Posterior vena cava (tissue), 2 donors: ENCODE results near the gene ZG16. TPM values are rescaled to one million over a fixed set of nuclear protein-coding genes. Genes with fewer than 3 reads are reported as not detected.
A peak's percentile ranks its signal among the peaks of the same experiment; 100 is the strongest.

Experiments used
- DNase-seq: peaks from one replicate; pipeline ENCODE4 v3.0.0-alpha.2; 2020; ENCODE audit warnings: low spot score
- intact Hi-C, 2 donors: fragments of 100-400 bp; cut with DNase I; formaldehyde crosslinking; loops; one replicate each; pipeline versions ENCODE4 v1.14.1 to v1.14.2; 2022 to 2023
- total RNA-seq, 2 donors: library from RNA; stranded (reverse); fragmentation: NEBNext Ultra II Directional; extraction: Animal tissue kit (Norgen Biotek cat#: 25700); gene quantifications; one replicate each; pipeline ENCODE4 v1.2.1, GENCODE V29; 2021
- donor health status: DM: yes; HTN: yes; CAD: no.
- donor health status: DM: yes; HTN: yes; CAD: no.

The ZG16 gene
- total RNA-seq, 2 donors from 2014 or later = not detected

DNA sequence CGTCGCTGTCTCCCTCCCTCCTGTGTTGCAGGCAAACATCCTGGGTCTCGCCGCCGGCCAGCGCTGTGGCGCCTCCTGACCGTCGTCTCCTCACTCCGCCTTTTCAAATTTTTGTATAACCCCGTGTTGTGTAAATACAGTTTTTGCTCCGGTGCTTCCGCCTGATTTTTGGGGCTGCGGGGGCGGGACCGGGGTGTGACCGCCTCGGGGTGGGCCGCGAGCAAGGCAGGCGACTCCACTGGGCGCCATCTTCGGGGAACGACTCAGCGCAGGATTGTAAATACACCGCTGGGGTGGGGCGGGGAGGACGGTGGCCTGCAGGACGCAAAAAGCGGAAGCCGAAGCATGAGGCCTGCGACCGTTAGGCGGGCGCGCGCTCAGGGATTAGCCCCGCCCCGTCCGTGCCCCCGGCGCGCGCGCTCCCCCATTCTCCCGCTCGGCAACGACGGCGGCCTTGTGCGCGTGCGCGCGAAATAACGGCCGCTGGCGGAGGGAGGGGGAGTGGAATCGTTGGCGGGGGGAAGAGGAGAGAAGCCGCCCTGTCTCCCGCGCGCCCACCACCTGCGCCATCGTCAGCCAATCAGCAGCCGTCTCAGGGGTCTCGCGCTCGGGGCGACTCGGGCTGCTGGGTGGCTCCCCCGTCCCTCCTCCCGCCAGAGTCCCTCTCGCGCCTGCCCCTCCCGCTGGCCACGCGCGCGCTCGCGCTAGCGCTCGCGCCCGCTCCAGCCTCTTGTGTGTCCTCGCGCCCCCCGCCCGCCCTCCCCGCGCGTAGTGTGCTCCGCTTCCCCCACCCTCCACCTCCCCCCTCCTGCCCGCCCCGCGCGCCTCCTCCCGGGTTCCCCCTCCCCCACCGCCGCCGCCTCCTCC, 27.4 kb downstream of the ZG16 start:
- intact Hi-C loops = no loop called here
- peak; percentile 99 for DNase-seq

DNA sequence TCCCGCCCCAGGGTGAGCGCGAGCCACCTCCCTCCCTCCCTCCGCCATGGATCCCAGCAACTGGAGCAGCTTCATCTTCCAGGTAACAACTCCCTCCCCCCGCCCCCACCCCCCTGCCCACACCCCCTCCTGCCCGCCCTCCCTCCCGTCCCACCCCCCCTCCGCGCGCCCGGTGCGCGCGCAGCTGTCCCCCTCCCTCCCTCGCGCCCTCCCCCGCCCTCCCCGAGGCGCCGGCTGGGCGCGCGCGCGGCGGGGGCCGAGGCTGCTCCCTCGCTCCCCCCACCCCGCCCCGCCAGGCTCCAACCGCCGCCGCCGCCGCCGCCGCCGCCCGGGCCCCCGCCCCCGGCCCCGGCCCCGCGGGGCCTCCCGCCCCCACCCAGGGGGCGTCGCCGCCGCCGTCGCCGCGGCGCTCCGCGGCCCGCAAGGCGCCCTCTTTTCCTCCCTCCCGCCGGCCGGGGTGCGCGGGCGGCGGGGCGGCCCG, 28.1 kb downstream of the ZG16 start, which contains the start of gene MAZ:
TSS of gene MAZ (plus strand) at position 431 of the 481 bp plus-strand sequence. CDS start 173 bp downstream, outside the sequence.
- no peak for DNase-seq
- intact Hi-C loops = no loop called here

DNA sequence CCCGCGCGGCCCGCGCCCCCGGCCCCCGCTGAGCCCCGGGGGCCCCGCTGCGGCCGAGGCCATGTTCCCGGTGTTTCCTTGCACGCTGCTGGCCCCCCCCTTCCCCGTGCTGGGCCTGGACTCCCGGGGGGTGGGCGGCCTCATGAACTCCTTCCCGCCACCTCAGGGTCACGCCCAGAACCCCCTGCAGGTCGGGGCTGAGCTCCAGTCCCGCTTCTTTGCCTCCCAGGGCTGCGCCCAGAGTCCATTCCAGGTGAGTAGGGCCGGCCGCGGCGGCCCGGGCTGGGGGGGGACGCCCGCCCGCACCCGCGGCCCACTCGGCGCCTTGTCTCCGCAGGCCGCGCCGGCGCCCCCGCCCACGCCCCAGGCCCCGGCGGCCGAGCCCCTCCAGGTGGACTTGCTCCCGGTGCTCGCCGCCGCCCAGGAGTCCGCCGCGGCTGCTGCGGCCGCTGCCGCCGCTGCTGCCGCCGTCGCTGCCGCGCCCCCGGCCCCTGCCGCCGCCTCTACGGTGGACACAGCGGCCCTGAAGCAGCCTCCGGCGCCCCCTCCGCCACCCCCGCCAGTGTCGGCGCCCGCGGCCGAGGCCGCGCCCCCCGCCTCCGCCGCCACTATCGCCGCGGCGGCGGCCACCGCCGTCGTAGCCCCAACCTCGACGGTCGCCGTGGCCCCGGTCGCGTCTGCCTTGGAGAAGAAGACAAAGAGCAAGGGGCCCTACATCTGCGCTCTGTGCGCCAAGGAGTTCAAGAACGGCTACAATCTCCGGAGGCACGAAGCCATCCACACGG, 28.8 kb downstream of the ZG16 start:
- intact Hi-C loops = no loop called here
- peak; percentile 86 for DNase-seq

DNA sequence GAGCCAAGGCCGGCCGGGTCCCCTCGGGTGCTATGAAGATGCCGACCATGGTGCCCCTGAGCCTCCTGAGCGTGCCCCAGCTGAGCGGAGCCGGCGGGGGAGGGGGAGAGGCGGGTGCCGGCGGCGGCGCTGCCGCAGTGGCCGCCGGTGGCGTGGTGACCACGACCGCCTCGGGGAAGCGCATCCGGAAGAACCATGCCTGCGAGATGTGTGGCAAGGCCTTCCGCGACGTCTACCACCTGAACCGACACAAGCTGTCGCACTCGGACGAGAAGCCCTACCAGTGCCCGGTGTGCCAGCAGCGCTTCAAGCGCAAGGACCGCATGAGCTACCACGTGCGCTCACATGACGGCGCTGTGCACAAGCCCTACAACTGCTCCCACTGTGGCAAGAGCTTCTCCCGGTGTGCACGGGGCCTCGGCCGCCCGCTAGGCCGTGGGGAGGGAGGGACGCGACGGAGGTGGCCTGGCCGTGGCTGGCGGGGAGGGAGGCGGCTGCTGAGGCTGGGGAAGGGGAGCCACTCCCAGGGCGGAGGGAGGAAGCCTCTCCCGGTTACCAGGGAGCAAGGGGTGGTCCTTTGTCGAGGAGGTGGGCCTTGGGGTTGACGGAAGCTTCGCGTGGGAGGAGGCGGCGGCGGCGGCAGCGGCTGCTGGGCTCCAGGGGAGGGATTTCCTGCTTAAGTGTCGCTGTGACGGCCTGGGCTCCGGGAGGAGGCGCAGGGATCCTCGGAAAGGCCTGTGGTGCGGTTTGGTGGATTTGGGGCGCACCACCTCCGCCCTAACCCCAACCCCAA, 29.6 kb downstream of the ZG16 start:
- intact Hi-C loops = no loop called here
- peak; percentile 96 for DNase-seq

DNA sequence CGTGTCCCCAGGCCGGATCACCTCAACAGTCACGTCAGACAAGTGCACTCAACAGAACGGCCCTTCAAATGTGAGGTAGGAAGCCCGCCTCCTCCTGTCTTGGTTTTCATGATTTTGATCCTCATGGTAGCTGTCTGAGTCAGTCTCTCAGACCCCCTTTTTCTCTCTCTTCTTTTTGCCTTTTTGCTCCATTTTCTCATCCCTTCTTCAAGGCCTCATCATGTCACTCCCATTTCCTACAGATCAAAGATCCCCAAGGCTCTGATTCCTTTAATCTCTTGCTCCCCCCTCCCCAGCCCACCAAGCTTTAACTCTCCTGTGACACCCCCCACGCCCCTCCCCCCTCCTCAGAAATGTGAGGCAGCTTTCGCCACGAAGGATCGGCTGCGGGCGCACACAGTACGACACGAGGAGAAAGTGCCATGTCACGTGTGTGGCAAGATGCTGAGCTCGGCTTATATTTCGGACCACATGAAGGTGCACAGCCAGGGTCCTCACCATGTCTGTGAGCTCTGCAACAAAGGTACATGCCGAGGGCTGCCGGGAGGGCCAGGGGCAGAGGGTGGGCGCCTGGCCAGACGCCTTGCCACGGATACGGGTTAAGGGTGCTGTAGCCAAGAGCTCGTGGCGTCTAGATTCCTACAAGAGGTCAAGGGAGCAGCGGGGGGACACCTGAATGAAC, 30.3 kb downstream of the ZG16 start:
- intact Hi-C loops = no loop called here
- DNase-seq = no peak

DNA sequence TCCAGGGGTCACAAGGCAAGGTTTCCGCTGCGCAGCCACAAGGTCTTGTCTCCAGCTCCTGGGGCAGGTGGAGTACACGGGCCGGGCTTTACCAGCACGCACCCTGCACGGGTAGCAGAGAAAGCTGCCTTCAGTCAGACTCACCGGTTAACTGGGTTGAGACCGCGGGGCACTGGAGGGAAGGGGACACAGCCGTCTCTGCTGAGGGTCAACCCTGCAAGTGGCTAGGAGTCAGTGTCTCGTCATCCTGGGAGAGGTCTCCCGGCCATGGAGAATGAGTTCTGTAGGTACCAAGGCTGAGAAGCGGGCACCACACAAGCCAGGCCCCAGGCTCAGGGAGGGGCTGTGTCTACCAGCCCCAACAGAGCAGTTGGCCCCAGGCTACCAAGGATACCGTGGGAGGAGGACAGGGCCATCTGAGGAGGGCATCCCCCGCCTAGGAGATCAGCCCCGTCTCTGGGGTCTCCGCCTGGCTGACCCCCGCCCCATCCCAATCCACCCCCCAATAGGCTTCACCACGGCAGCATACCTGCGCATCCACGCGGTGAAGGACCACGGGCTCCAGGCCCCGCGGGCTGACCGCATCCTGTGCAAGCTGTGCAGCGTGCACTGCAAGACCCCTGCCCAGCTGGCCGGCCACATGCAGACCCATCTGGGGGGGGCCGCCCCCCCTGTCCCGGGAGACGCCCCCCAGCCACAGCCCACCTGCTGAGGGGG, 31.1 kb downstream of the ZG16 start:
- no peak for DNase-seq
- intact Hi-C loops = no loop called here

DNA sequence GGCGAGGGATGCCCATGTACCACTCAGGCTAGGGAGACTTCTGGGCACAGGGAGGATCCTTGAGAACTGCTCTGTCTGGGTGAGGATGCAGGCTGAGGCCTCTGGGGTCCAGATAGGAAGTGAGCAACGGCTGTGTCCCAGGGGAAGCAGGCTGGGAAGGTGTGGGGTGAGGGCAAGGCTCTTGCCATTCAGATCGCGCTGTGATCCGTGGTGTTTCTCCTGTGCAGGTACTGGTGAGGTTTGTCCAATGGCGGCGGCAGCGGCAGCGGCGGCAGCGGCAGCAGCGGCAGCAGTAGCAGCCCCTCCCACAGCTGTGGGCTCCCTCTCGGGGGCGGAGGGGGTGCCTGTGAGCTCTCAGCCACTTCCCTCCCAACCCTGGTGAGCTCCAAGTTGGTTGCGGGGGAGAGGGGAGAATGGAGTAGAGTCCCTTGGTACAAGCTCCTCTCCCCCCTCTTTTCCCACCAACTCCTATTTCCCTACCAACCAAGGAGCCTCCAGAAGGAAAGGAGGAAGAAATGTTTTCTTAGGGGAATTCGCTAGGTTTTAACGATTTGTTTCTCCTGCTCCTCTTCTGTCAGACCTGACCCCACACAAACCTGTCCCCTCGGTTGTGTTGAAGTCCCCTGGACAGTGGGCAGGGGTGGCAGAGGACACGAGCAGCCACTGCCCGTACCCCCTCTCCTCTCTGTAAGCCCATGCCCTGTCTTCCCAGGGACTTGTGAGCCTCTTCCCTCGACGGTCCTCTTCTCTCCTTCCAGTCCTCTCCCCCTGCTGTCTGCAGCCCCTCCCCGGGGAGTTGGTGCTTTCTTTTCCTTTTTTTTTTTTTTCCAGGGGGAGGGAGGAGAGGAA, 32.0 kb downstream of the ZG16 start:
- no peak for DNase-seq
- intact Hi-C loops = no loop called here

DNA sequence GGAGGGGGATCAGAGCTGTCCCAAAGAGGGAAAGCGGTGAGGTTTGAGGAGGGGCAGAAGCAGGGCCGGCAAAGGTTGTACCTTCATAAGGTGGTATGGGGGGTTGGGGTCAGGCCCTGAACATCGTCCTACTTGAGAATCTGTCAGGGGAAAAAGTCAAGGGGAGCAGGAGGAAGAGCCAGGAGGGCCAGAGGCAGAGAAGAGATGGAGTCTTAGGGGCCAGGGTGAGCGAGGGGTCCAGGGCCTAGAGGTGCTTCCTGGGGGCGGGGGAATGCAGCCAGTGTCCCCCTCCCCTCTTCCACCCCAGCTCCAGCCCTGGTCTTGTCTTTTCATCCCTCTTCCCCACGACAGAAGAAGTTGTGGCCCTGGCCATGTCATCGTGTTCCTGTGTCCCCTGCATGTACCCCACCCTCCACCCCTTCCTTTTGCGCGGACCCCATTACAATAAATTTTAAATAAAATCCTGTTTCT, 32.7 kb downstream of the ZG16 start:
- no peak for DNase-seq
- intact Hi-C loops = no loop called here

DNA sequence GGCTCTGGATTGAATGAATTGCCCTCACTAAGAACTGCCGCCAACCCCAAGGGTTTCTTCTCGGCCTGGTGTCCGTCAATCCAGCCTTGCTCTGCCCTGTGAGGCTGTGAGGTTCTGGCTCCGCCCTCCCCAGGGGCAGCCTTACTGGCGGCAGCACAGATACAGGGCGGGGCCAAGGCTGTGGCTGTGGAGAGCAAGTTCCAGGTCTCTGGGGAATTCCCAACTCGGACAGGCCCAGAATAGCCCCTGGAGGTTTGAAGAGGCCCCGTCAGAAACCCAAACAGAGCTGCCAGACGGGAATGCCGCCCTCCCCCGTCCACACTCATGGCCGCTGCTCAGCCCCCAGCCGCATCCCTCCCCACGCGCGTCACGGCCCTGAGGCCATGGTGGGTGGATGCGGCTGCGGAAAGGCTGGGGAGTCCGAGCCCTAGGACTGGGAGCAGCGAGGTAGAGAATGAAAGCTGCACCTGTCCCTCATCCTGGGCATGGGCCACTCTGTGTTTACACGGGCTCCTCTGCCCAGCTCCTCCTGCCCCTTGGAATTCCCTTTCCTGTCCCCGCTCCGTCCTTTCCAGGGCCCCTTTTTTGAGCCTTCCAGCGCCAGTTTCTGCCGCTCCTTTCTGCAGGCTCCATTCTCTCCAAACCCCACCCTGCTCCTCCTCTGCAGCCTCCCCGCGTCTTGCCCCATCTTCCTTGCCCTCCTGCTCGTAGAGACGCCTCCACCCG, 33.3 kb downstream of the ZG16 start:
- DNase-seq = peak; percentile 98
- intact Hi-C loops = no loop called here

DNA sequence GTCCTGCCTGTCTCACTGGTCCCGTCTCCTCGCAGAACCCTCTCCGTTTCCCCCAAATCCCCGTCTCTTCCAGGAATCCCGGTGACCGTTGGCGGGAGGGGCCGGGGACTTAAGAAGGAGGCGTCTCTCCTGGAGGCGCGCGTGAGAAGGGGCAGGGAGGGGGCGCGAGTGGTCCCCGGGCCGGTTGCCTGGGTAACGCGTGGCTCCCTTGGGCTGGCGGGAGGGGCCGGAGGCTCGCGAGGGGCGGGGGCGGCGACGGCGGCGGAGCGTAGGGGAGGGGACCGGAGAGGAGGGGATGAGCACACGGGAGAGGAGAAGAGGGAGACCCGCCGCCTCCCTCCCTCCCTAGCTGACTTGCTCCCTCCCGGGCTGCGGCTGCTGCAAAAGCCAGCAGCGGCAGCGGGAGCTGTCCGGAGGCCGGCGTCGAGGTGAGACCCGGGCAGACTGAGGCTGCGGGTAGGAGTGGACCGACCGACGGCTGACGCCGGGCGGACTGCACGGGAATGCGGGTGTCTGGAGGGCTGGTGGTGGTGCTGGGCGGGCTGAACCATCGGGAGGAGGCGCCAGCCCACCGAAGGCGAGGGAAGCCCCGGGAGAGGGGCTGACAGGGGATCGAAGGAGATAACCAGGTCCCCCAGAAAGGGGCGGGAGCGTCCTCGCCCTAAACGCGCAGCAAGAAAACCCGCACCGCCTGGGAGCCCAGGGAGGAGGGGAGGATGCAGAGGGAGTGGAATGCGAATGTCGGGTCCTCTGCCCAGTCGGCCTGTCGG, 34.0 kb downstream of the ZG16 start, which contains the start of gene PRRT2:
TSS of gene PRRT2 (plus strand) at position 298 of the 770 bp plus-strand sequence. CDS start 862 bp downstream, outside the sequence.
- DNase-seq = no peak
- intact Hi-C loops = no loop called here

DNA sequence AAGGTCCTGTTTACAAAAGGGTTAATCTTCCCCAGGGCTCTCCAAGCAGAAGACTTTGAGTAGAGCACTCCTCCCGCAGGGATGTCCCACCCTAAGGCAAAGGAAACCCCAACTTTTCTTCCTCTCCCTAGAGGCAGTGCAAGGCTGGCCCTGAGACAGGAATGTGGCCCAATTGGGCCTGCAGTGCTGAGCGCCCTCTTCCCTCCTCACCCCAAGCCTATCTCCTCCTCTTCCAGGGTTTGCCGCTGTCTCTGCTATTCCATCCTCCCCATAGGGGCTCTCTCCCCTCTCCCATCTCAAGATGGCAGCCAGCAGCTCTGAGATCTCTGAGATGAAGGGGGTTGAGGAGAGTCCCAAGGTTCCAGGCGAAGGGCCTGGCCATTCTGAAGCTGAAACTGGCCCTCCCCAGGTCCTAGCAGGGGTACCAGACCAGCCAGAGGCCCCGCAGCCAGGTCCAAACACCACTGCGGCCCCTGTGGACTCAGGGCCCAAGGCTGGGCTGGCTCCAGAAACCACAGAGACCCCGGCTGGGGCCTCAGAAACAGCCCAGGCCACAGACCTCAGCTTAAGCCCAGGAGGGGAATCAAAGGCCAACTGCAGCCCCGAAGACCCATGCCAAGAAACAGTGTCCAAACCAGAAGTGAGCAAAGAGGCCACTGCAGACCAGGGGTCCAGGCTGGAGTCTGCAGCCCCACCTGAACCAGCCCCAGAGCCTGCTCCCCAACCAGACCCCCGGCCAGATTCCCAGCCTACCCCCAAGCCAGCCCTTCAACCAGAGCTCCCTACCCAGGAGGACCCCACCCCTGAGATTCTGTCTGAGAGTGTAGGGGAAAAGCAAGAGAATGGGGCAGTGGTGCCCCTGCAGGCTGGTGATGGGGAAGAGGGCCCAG, 34.9 kb downstream of the ZG16 start:
- intact Hi-C loops = no loop called here
- no peak for DNase-seq

DNA sequence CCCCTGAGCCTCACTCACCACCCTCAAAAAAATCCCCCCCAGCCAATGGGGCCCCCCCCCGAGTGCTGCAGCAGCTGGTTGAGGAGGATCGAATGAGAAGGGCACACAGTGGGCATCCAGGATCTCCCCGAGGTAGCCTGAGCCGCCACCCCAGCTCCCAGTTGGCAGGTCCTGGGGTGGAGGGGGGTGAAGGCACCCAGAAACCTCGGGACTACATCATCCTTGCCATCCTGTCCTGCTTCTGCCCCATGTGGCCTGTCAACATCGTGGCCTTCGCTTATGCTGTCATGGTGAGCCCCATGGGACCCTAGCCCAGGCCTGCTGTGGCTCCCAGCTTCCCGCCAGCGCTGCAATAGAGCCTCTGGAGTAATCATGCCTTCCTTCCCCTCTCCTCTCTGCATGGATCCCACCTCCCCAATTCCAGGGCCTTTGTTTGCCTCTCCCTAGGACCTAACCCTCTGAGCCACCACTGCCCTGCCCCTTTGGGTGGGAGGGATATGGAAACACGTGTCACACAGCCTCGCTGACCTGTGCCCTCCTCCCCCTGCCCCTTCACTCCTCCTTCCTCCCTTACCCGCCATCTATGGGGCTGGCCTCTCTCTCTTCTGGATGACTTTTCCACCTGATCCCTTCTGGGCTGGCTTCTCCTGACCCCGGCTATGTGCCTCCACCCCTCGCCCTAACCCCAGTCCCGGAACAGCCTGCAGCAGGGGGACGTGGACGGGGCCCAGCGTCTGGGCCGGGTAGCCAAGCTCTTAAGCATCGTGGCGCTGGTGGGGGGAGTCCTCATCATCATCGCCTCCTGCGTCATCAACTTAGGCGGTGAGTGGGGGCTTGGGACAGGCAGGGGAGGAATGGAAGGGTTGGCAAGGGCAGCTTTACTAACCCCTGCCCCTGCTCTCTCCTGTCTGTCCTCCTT, 35.8 kb downstream of the ZG16 start:
- intact Hi-C loops = no loop called here
- no peak for DNase-seq

DNA sequence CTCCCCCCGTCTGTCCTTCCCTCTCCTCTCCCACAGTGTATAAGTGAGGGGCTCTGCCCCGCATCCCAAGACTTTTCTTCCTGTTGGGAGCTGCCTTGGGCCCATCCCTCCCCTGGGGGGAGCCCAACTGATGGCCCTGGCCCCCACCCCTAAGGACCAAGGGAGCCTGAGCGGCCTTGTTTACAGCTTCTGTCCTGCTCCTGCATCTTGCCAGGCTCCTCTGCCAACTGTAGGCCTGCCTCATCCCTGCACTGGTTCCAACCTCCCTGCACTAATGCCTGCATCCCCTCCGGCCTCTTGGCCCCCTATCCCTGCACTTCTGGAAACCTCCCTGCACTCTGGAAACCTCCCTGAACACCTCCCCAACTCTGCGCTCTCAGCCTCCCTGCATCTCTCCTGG, 36.5 kb downstream of the ZG16 start:
- no peak for DNase-seq
- intact Hi-C loops = no loop called here
